Activated CD8-positive, alpha-beta memory T cell treated with anti-CD3 and anti-CD28 coated beads for 48 hours (primary cell): ENCODE measurements around the gene NADK.
"Not testable (repeated sequence)": the region's sequence is repeated elsewhere in the genome, so short reads cannot be mapped to it uniquely, and the experiment has no call there.

Experiments
- DNase-seq, 3 experiments: peaks; one replicate each; pipeline ENCODE4 v3.0.0-alpha.2; 2020; ENCODE audit warnings: low read depth in 2 of 3, low spot score in 2 of 3

NADK gene

DNA sequence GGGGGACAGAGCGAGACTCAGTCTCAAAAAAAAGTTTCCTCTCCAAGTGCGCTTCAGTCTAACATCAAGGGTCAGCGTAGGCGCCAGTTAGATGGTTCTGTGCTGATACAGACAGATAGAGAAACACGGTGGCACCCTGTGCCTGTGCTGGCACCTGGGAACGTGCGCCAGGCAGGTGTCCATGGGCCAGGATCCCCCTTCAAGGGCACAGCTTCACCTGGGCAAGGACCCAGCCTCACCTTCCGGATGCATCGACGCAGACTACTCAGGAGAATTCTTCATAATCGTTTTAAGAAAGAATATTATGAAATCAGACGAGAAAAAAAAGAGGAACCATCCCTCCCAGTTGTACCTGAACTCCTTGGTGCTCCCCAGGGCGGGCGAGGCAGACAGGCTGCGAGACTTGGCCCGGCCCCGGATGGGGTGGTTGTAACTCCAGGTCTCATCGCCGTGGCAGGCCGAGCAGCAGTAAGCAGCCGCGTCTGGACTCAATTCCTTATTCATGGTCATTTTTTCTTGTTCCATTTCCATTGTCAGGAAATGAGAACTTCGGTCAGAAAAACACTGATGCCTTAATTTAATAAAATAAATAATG lies 13.3 kb downstream of the NADK start:
- no peak for DNase-seq

DNA sequence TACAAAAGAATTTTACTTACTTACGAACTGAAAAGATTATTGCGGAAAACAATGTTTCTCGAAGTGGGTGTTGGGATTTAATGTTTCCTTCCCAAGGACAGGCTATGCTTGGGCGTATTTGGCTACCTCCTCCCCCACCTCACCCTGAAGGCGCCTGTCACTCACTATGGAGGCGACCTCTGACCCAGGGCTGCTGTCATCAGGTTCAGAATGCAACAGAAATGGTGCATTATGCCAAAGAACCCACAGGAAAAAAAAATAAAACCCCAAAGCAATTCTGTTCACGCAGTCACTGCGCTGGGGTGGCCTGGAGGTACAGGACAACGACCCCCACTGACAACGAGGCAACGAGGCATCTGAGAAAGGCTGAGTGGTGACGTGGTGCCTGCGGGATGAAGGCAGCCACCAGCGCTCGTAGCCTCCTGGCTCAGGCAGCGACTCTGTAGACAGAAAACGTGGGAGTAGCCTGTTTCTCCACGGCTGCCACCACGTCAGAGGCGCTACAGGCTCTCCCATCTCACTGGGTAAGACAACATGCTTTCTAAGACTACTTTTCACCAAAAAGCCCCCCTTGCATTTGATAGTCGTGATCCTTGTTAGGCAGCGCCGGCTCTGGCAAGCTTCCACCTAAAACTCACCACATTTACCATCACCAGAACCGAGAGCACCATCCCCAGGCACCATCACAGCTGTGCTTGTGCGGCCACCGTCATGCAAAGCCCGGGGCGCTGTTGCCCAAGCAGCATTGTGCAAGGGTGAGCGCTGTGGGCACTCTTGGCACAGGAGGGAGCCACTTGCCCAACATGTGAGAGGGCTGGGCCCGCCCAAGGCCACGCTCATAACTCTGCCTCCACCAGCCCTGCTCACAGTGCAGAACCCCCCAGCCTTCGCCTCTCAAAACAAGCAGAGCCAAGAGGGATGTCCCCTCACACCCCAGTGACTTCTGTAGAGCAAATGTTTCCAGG lies 14.3 kb downstream of the NADK start:
- DNase-seq, result no peak

DNA sequence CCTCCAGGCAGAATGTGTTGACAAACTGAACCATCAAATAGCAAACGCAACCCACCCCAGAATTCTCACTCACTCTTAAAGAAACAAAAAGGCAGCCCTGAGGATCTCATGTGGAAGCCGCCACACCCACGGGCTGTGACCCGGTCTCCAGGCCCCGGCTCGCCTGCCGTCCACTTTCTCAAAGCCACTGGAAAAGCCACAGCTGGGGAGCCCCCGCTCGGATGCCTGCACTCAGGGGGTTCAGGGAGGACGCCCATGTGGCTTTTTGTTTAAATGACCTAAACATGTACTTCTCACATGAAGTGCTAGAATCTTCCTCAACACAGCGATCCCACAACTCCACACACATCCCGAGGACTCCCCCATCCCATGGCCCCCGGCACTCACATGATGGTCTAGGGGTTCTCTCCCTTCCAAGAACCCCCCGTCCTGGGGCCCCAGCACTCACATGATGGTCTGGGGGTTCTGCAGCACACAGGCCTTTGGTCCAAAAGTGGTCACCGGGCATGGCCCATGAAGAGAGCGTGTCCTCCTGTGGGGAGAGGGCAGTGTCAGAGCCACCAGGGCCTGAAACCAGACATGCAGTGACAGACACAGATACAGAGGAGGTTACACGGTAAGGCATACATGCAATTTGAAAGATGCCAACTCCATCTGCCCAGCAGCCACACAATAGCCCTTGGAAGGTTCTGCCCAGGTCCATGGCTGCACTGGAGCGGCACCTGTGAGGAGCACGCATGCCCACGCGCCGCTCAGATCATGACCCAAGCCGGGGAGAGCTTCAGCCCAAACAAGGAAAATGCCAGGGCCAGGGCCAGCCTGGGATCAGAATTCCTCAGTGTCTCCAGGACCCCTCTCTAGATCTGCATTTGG lies 16.5 kb downstream of the NADK start:
- DNase-seq, result no peak

DNA sequence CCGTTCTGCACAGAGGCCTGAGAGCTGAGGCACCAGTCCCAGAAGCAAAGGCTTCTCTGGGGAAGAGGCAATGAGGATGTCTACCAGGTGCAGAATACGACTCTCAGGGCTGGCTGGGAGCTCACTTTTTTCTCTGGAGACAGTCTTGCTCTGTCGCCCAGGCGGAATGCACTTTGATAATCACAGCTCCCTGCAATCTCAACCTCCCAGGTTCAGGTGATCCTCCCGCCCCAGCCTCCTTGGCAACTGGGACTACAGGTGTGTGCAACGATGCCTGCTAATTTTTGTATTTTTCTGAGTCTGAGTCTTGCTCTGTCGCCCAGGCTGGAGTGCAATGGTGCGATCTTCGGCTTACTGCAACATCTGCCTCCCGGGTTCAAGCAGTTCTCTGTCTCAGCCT lies 17.6 kb downstream of the NADK start:
- no peak for DNase-seq

DNA sequence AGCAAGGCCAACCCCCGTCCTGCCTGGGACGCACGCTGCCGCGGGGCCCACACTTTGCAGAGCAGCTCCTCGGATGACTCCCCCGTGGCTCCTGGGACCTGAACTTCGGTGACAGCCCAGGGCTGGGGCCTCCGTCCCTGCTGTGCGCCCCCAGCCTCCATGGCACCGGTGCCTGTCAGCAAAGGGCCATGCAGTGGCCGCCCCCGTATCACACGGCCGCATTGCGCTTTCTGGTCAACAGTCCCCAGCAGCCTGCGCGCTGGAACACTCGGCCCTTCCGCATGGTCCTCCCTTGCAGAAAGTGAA lies 18.0 kb downstream of the NADK start:
- DNase-seq, result no peak

DNA sequence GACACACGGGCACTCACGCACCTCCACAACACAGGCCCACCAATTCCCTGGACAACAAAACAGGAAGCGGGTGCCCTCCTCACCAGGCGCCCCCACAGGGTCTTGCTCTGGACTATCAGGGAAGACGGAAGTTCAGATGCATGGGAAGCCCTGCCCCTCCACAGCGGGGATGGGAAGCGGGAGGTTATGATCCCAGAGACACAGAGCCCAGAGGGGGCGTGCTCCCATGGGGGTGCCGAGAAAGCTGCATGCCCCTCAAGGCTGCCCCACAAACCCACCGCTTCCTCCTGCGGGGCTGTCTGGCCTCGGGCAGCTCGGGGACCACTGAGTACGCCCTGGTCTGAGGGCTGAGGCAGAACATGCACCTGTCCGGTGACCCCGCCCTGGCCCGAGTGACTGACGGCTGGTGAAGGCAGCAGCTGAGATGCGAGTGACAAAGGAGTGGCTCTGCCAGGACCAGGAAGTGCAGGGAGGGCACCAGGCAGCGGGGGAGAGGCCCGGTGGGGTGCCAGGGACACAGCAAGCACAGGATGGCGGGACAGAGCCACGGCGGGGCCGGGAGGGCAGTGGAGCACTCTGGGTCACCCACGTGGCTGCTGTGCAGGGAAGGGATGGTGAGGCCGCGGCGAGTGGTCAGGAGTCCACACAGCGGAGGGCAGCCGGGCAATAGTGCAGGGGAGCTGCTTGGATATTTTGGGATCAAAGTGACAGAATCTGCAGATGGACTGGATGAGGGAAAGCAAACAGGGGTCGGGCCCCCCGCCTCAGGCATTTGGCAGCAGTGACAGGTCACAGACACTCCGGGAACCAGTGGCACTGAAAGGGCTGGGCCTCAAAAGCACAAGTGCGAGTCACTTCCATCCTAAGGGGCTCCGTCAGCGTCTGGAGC lies 18.6 kb downstream of the NADK start:
- no peak for DNase-seq

DNA sequence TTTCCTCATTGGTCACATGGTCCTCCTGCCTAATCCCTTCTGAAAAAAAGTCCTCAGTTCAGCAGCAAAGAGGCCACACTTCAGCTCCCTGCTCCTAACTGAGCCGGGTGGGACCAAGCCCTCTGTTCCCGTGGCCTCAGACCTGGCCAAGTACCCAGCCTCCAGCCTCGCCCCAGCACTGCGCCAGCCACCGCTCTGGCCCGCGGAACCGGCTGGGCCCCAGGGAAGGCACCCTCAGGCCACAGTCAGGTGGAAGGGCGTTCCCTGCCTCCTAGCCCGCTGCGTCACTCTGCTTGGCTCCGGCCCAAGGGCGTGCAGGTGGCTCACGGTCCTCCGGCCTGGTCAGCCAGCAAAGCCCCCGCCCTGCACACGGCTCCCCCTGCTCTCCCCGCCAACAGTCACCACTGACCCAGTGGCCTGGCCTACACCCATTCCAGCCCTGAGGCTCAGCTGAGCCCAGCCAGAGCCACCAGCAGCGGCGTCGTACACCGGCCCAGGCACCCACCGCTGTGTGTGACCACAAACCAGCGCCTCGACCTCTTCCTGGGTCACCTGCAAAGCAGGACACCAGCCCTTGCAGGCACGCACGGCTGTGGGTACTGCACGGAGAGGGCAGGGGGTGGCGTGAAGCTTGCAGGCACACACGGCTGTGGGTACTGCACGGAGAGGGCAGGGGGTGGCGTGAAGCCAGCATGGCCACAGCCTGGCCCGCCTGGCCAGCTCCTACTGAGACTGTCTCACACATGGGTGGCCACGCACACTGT lies 19.4 kb downstream of the NADK start:
- DNase-seq, result no peak

DNA sequence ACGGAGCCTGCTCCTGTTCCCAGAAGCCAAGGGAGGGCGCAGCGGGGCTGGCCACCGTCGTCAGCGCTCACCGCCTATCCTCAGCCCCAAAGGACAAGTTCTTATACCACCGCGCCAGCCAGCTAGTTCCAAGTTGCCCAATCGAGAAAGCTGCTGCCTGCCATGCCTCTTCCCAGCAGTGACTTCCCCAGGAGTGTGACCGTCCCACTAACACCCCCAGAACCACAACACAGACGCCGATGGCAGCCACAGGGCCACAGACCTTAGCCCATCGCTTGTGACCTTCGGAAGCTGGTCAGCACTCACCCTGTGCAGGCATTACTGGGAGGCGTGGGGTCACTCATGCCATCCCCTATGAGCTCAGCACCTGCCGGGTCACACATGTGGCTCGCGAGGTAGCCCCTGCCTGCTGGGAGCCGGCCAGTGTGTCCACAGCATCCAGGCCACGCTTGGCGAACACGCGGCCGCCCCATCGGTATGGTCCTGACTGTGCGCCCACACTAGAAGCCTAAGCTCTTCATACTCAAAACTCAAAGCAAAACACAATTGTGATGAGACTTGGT lies 20.1 kb downstream of the NADK start:
- no peak for DNase-seq

DNA sequence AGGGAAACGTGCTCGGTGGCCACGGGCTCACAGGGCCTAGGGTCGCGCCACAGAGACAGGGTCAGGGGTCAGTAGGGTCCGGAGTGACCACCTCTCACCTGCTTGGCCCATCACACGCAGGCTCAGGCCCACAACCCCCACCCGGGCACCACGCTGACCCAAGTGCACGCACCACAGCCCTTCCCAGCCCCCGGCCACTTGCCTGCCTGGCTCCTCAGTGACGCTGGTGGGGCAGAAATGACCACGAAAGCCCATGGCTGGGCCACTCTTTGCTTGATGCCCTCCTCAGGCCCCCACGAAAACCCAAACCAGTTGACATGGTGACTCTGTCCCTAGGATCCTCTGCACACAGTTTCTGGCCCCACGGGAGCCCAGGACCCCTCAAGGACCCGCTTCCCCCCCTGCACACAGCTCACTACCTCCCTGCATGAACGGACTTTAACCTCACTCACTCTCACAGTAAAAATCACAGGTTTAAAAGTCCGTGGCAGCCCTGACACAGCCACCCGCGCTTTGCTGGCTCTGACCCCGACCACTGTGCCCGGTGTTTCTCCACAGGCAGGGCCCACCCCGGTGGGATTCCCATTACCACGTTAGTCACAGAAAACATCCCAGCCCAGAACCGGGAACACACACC lies 20.7 kb downstream of the NADK start:
- no peak for DNase-seq

DNA sequence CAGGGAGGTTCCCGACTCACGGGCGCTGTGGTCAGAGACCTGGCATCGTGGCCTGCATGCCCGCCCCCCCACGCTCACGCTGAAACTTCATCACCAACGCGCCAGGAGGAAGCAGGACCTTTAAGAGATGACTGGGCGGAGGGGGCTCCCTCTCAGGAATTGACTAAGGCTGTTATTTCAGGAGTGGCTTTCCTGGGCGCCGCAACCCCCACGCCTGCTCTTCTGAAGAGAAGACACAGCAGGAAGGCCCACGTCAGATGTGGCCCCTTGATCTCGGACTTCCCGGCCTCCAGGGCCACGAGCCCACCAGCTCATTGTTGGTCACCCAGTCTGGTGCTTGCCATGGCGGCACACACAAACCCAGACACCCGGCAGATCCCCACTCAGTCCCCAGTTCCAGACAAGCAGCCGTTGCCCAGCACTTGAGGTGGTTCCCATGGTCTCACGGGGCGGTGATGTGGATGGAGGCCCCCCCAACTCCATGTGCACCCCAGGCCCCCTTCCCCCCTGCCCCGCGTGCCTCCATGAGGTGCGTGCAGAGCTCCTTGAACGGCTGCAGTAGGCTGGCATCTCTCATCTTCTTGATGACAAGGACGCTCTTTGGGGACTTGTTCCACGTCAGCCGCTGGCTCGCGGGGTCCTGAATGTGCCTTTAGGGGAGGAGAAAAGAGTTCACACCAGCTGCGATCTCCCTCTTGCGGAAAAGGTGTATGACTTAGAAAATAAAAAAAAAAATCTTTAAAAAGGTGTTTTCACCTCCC lies 21.4 kb downstream of the NADK start:
- no peak for DNase-seq

DNA sequence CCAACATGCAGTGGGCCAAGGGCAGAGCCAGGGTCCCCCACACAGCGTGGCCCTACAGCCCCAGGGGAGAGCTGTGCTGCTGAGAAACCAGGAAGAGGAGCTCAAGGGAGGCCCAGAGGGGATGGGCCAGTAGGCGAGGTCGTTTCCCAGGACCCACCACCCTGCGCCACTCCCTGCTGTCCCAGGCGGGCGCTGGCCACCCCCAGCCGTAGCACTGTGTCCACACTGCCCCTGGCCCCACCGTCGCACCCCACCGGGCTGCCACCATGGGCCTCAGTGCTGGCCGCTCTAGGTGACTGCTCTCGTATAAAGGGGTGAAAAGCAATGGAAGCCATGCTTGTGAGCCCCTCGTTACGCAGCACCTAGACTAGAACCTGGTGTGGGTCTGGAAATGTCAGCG lies 22.4 kb downstream of the NADK start:
- DNase-seq, result no peak

DNA sequence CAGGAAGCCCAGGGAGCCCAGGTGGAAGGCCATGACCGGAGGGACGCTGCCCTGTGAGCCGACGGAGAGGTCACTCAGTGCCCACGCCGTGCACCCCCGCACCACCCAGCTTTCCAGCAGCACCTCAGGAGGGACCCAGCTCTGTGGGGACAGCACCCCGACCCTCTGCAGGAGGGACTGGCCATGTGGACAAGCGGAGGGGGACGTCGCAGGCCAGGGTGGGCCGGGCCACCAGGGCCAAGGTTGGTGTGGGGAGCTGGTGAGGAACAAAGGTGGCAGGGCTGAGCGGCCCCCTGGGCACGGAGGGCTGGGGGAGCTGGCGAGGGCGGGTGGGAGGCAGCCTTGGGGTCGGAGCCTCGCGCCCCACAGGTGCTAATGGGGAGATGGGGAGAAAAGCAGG lies 22.8 kb downstream of the NADK start:
- DNase-seq, result no peak

DNA sequence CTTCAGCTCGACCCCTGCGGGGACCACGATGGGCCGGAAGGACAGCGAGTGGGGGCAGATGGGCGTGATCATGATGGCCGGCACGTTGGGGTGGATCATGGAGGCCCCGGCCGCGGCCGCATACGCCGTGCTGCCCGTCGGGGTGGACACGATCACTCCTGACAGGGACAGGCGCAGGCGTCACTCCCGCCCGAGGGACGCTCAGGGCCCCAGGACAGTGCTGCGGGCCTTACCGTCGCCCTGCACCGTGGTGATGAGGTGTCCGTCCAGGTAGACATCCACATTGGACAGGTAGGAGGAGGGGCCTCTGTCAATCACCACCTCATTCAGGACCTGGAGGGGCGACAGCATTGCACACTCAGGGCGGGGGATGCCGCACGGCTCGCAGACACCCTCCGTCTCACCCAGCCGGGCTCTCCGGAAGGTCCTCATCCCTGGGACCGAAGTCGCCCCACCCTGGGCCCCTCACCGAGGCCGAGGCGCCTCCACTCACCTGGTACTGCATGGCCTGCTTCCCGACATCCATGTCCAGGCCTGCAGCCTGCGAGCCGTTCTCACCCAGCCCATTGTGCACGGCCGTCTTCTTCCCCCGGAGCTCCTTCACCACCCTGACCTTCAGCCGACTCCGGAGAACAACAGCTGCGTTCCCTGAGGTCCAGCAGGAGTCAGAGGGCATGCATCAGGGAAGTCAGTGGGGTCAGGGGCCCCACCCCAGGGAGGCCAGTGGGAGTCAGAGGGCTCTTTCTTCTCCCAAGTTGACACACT lies 24.0 kb downstream of the NADK start:
- DNase-seq, result no peak

DNA sequence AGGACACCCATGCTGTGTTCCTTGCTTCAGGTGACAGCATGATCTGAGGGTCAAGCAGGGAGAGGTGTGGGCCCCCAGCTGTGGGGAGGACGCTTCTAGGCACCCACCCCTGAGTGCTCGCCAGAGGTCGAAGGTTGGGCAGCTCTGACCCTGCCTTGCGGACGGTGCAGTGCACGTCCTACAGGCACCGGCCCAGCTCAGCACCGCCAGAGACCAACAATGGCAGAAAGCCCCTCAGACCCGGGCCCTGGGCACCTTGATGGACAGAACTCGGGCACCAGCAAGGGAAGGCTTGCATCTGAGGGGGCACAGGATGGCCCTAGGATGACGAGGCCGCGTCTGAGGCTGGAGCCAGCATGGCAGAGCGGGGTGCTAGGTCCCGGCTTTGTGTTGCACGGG lies 24.7 kb downstream of the NADK start:
- no peak for DNase-seq

DNA sequence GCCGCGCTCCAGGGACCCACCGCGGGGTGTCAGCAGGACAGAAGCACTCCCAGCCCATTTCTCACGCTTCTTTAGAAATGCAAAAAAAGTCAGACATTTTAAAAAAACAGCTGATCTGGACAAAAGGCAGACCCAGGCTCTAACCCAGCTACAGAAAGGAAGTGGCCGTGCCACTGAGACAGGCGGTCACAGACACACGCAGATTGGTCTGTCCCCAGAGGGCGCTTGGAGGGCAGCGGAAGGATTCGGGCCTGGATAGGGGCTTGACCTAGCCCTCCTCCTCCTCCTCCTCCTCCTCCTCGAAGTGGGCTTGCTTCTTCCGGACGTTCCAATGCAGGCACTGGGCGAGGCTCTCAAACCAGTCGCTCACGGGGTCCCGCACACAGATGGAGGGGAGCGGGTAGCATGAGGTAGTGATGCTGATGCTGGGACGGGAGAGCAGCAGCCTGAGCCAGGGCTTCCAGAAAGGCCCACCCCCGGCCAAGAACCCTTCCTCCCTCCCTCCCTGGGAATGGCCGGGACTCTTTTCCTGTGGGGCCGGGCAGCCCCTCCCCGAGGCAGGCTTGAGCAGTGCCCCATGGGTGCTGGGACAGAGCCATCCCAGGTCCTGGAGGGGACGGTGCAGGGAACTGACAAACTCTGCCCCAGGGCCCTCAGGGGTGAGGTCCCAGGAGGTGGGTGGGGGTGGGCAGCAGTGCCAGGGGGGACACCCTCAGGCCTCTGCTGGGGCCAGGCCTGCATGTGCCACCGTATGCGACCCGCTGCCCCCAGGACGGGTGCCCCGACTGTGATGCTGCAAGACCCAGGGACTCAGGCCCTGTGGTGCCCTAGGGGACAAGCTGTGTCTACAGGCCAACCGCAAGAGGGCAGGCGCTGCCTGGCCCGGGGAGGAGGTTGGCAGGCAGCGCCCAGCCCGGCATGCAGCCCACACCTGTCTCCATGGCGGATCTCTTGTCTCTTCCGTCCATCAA lies 25.3 kb downstream of the NADK start:
- no peak for DNase-seq

DNA sequence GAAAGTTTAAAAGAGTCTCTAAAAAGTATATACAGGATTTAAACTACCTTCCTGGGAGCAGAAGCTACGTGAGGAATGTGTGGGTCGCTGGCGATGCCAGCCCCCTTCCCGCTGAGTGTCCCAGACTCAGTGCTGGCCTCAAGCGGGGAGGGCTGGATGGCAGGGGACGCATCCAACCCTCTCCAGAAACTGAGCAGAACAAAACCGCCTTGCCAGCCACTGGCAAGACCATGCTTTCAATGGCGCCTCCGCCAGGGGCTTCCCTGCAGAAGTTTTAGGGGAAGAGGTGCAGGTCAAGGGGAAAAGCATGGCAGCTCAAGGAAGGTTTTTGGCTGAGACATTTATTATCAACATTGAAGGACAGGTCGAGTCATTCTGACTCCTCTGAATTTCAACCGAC lies 26.1 kb downstream of the NADK start:
- DNase-seq, result no peak

DNA sequence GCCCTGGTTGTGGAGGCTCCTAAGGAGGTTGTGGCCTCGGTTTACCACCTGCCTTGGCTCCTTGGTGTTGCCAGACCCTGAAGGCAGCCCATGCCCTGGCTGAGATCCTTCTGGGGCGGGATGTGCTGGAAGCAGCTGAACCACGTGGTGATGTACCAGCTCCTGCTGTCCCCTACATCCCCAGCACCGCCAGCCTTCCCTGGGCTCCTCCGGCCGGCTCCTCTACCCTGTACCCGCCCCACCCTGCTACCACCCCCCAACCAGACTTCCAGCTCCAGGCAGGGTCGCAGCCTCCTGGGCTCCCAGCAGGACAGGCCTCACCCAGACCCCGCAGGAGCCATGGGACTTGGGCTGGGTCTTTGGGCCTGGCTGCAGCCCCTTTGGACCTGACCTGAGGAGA lies 28.3 kb downstream of the NADK start:
- DNase-seq, result not testable (repeated sequence)
